ENCODE data around the gene MMEL1. TPM values are rescaled to one million over a fixed set of nuclear protein-coding genes. Genes with fewer than 3 reads are reported as not detected.

MMEL1 gene
- total and polyA plus RNA-seq, 2 donors (not counting 3 experiments of a cell fraction or from before 2014, with no cell fraction given): 1.1 to 1.2 TPM

DNA sequence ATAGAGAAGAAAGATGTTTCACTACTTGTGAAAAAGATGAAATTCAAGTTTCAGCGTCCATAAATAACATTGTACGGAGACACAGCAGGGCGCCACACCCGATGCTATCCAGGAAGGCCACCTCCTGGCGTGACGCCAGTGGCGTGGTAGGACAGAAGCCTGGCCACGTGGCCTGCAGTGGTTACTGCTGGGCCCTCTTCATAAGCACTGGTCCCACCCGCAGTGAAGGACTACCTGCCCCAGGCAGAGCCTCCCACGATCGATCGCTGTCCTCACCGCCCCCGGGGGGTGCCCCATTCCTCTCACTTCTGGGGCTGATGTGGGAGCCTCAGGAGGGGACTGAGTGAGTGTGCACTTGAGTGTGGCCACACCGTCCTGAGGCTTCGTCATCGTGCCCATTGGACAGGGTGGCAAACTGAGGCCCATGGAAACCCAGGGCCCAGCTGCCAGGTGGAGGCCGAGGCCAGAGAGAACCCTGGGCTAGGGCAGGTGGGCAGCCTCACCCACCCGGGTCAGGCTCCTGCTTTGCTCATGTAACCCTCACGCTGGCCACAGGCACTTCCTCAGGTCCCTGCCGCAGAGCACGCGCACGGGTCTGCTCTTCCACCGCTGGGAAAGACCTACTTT, 91.1 kb downstream of the MMEL1 start:
- dilution Hi-C loops (cut with MboI; ENCODE audit: extremely low pct_ligation_motif_present, low sequenced_read_pairs): no loop called here
- Histone ChIP-seq H3K79me2 (ENCODE audit: control insufficient read depth, insufficient read depth, low read length) (no peaks in the 10 kb centered on the region), H3K27me3 (ENCODE audit: control insufficient read depth in 2 of 2, insufficient read depth in 2 of 2, low read length in 2 of 2) (peaks cover 0 to 1% of the 10 kb centered on the region in 2 experiments), H3K9me1 (replicated peaks; ENCODE audit: control insufficient read depth, extremely low read depth, insufficient read depth, low read length) (no peaks in the 10 kb centered on the region), H3K36me3 (ENCODE audit: control insufficient read depth in 2 of 2, extremely low read depth in 1 of 2, insufficient read depth in 2 of 2, low read length in 2 of 2) (no peaks in the 10 kb centered on the region), H3K27ac (ENCODE audit: insufficient read depth, low read depth, low read length) (no peak overlapping the region), H2AFZ (ENCODE audit: low read depth, low read length) (no peak overlapping the region), H4K20me1 (replicated peaks; ENCODE audit: control insufficient read depth, extremely low read depth, insufficient read depth, low read length) (no peaks in the 10 kb centered on the region), H3K9me3 (replicated peaks; ENCODE audit: control insufficient read depth, insufficient read depth, low read length) (no peaks in the 10 kb centered on the region), H3K4me1 (ENCODE audit: control insufficient read depth, extremely low read depth, insufficient read depth, low read length) (peaks cover 8% of the 10 kb centered on the region), H3K4me3 (replicated peaks in 1 of 3; ENCODE audit: insufficient read depth in 1 of 3, low read depth in 1 of 3, low read length in 3 of 3) (no peak overlapping the region), H3K9ac (replicated peaks; ENCODE audit: extremely low read depth, insufficient read depth, low read length) (no peak overlapping the region), H3K4me2 (ENCODE audit: insufficient read depth, low read length) (no peak overlapping the region)
- DNase-seq (ENCODE audit: low read depth, low spot score) (no peak), FAIRE-seq (no peak)
- intact Hi-C loops (cut with micrococcal nuclease): no loop called here
- BruUV-seq (replicated peaks): no TSS peak
- ChIA-PET POLR2A (no interaction called here), CTCF (interaction anchor here (1.2 to 1.5 kb wide), 3 partner anchors 8 to 17 kb away, joined by 3 to 5 read pairs (median 3); no protein-coding TSS in a partner anchor)
- no peak for TF ChIP-seq EZH2 (IDR thresholded peaks at IDR 0.05; ENCODE audit: borderline replicate concordance, low read depth, low read length, severe bottlenecking)
- TF ChIP-seq, protein P1, sequence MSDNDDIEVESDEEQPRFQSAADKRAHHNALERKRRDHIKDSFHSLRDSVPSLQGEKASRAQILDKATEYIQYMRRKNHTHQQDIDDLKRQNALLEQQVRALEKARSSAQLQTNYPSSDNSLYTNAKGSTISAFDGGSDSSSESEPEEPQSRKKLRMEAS (IDR thresholded peaks at IDR 0.05; ENCODE audit: insufficient read depth, insufficient read length): no peak
- TF ChIP-seq, protein P2, sequence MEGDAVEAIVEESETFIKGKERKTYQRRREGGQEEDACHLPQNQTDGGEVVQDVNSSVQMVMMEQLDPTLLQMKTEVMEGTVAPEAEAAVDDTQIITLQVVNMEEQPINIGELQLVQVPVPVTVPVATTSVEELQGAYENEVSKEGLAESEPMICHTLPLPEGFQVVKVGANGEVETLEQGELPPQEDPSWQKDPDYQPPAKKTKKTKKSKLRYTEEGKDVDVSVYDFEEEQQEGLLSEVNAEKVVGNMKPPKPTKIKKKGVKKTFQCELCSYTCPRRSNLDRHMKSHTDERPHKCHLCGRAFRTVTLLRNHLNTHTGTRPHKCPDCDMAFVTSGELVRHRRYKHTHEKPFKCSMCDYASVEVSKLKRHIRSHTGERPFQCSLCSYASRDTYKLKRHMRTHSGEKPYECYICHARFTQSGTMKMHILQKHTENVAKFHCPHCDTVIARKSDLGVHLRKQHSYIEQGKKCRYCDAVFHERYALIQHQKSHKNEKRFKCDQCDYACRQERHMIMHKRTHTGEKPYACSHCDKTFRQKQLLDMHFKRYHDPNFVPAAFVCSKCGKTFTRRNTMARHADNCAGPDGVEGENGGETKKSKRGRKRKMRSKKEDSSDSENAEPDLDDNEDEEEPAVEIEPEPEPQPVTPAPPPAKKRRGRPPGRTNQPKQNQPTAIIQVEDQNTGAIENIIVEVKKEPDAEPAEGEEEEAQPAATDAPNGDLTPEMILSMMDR (IDR thresholded peaks at IDR 0.05; ENCODE audit: extremely low read depth in 1 of 2, insufficient read depth in 1 of 2, low read depth in 1 of 2, low read length in 2 of 2): no peak
- TF ChIP-seq POLR2AphosphoS5 (IDR thresholded peaks at IDR 0.05; ENCODE audit: insufficient read depth, low read depth, low read length): no peak
- no peak for TF ChIP-seq JUN (IDR thresholded peaks at IDR 0.05; ENCODE audit: borderline replicate concordance, insufficient read depth, insufficient read length, low read depth)
- TF ChIP-seq MYC (IDR thresholded peaks at IDR 0.05; ENCODE audit: low read depth, low read length): no peak
- TF ChIP-seq POLR2A (IDR thresholded peaks at IDR 0.05; ENCODE audit: low read depth, low read length): no peak
- no peak for TF ChIP-seq FOS (IDR thresholded peaks at IDR 0.05; ENCODE audit: borderline replicate concordance, insufficient read depth, low read length)
- TF ChIP-seq GATA2 (IDR thresholded peaks at IDR 0.05; ENCODE audit: insufficient read depth, insufficient read length, low read depth, low read length): no peak

All from endothelial cell of umbilical vein (primary cell).